AG09309 (cell line): ENCODE data around the gene CCL2.
"Not testable (repeated sequence)": the region's sequence is repeated elsewhere in the genome, so short reads cannot be mapped to it uniquely, and the experiment has no call there.

Source experiments
- DNase-seq: peaks from one replicate; pipeline ENCODE4 v3.0.0-alpha.2; 2010; ENCODE audit warnings: low read depth
- H3K4me3 ChIP-seq: 2 replicates; pipeline ENCODE4 v1.5.1; 2011; ENCODE audit warnings: mild to moderate bottlenecking, low read depth, low read length, moderate library complexity; ENCODE audit not compliant: control insufficient read depth
- TF ChIP-seq, protein P1 (sequence below): IDR thresholded peaks from 2 replicates; pipeline ENCODE4 v1.5.1; 2011; ENCODE audit warnings: mild to moderate bottlenecking, low read depth, low read length, inconsistent platforms; ENCODE audit not compliant: insufficient read depth, control insufficient read depth; ENCODE audit errors: missing control alignments

Gene CCL2

DNA sequence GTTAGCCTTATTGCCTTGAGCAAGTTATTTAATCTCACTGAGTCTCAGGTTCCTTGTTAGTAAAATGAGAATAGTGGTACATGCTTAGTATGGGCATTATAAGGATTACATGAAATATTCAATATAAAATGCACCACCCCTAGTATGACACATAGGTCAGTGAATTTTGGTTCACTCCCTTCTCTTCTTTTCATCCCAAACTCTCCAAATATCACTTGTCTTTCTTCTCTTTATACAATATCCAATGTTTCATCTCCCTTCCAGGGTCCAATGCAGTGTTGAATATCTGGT lies 28.4 kb upstream of the CCL2 start:
- TF ChIP-seq, protein P1, sequence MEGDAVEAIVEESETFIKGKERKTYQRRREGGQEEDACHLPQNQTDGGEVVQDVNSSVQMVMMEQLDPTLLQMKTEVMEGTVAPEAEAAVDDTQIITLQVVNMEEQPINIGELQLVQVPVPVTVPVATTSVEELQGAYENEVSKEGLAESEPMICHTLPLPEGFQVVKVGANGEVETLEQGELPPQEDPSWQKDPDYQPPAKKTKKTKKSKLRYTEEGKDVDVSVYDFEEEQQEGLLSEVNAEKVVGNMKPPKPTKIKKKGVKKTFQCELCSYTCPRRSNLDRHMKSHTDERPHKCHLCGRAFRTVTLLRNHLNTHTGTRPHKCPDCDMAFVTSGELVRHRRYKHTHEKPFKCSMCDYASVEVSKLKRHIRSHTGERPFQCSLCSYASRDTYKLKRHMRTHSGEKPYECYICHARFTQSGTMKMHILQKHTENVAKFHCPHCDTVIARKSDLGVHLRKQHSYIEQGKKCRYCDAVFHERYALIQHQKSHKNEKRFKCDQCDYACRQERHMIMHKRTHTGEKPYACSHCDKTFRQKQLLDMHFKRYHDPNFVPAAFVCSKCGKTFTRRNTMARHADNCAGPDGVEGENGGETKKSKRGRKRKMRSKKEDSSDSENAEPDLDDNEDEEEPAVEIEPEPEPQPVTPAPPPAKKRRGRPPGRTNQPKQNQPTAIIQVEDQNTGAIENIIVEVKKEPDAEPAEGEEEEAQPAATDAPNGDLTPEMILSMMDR, result no peak
- DNase-seq, result no peak
- H3K4me3 ChIP-seq, result no peak overlapping the region

DNA sequence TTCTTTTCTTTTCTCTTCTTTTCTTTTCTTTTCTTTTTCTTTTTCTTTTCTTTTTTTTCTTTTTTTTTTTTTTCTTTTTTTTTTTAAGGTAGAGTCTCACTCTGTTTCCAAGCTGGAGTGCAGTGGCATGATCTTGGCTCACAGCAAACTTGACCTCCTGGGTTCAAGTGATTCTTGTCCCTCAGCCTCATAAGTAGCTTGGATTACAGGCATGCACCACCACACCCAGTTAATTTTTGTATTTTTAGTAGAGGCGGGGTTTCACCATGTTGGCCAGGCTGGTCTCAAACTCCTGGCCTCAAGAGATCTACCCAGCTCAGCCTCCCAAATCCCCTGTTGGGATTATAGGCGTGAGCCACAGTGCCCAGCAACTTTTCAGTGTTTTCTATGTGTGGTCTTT lies 27.8 kb upstream of the CCL2 start:
- not testable (repeated sequence) for H3K4me3 ChIP-seq, DNase-seq

DNA sequence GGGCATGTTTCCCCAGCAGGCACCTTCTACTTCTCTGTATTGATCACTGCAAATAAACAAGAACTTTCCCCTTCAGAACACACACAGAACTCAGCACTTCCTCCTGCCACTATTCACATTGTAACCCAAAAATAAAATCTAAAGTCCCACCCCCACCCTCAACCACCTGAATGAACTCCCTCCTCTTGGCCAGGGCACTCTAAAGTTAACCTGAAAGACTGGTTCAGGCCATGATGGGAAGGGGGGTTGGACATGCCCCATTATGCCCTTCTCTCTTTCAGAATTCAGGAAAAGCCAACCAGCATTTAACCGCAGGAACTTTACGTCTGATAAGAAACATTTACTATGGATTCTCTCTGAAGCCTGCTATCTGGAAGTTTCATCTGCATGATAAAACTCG lies 27.4 kb upstream of the CCL2 start:
- no peak overlapping the region for H3K4me3 ChIP-seq
- no peak for DNase-seq
- TF ChIP-seq, protein P1, result no peak

DNA sequence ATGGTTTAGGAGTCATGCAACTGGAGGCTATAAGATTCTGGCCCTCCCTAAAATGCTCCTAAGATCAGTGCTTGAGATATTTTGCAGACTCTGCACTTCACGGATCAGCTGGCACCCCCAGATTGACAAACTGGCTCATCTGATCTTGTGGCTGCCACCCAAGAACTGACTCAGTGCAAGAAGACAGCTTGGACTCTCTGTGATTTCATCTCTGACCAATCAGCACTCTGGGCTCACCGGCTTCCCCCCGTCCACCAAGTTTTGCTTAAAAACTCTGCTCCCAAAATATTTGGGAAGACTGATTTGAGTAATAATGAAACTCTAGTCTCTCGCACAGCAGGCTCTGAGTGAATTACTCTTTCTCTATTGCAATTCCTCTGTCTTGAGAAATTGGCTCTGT lies 26.3 kb upstream of the CCL2 start:
- DNase-seq, result no peak
- no peak overlapping the region for H3K4me3 ChIP-seq
- TF ChIP-seq, protein P1, result no peak

DNA sequence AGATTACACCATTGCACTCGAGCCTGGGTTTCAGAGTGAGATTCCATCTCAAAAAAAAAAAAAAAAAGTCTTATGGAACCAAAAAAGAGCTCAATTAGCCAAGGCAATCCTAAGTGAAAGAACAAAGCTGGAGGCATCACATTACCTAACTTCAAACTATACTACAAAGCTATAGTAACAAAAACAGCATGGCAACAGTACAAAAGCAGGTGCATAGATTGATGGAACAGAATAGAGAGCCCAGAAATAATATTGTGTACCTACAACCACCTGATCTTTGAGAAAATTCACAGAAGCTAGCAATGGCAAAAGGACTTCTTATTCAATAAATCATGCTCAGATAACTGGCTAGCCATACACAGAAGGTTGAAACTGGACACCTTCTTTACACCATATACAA lies 24.7 kb upstream of the CCL2 start:
- TF ChIP-seq, protein P1, result no peak
- no peak overlapping the region for H3K4me3 ChIP-seq
- no peak for DNase-seq

DNA sequence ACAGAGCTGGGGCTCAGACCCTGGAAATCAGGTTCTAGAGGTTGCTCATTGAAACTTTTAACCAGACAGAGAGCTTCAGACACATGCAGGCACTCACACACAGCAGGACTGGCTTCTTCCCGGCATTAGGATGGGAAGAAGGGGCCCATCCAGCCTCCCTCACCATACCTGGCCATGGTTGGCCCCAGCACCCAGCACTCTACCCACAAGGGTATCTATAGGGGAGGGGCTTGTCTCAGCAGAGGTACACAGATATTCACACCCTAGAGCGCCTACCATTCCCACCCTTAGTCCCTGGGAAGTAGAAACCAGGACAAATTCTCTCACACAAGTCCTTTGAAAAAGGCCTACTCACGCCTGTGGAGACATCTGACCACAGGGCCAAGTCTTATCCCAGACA lies 20.5 kb upstream of the CCL2 start:
- TF ChIP-seq, protein P1, result no peak
- no peak overlapping the region for H3K4me3 ChIP-seq
- no peak for DNase-seq

DNA sequence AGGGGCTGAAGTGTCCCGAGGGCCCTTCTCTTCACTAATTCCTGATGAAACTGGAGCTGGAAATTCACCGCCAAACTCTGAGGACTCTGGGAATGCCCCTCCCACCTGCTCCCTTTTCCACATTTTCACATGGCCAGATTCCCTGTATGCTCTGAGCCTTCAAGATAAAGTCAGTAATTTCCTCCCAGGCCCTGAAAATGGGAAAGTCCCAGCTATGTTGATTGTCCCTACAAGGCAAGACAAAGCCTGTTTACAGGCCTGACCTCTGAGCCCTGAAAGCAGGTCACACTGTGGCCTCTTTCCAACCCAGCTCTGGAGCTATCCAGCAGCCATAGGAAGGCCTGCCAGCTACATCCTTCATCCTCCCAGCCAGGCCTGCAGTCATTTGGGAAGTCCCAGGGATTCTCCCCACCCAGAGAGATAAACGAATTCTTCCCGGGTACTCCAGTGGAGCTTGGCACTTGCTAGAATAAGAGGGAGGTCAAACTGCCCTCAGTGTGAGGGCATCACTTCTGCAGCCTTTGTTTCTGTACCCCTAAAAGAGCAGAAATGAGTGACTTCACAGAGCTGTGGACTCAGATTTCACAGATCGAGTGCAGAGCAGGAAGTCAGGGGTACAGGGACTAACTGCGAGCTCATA lies 19.6 kb upstream of the CCL2 start:
- no peak overlapping the region for H3K4me3 ChIP-seq
- no peak for DNase-seq
- TF ChIP-seq, protein P1, result no peak
